Measurements from ENCODE around the gene IDUA. TPM values are rescaled to one million over a fixed set of nuclear protein-coding genes. Genes with fewer than 3 reads are reported as not detected.

Gene IDUA
- total RNA-seq, 3 donors from 2014 or later (not counting 1 experiment from before 2014, with no cell fraction given) = 38.7 to 43.6 (median 43.0) TPM

DNA sequence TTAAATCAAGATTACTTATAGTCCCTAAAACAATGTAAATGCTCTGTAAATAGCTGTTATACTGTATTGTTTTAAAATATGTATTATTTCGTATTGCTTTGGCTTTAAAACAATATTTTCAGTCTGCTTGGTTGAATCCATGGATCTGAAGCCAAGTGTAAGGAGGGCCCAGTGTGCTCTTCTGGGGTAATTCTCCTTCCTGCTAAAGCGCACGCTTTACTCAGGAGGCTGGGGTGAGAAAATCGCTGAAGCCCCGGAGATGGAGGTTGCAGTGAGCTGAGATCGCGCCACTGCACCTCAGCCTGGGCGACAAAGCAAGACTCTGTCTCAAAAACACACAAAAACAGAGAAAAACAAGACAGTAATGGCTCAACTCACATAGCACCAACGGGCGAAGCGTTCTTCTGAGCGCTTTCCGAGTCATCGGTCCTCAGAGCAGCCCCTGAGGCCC is 391 bp upstream of the IDUA start:
- DNase-seq (no peak), ATAC-seq (peak; percentile 33 to 53 (median 35))
- H3K9me3 ChIP-seq (ENCODE audit: control insufficient read depth, insufficient read depth, low read length) = no peaks in the 10 kb centered on the region
- WGBS (ENCODE audit: insufficient coverage) = 5% methylated on average over 14 of the region's 14 CpGs
- no peaks in the 10 kb centered on the region for H3K9me3 Mint-ChIP-seq
- H3K27ac Mint-ChIP-seq = peak overlapping the region; percentile 80 to 81
- H3K36me3 Mint-ChIP-seq = no peaks in the 10 kb centered on the region
- H3K4me1 ChIP-seq (ENCODE audit: control insufficient read depth, insufficient read depth, low read length) = peaks cover 30% of the 10 kb centered on the region
- no peaks in the 10 kb centered on the region for H3K27me3 ChIP-seq (ENCODE audit: control insufficient read depth, insufficient read depth, low read length)
- H3K4me3 ChIP-seq (ENCODE audit: low read length) = peak overlapping the region; percentile 73
- H3K27me3 Mint-ChIP-seq (ENCODE audit: low read depth in 2 of 2) = no peaks in the 10 kb centered on the region
- intact Hi-C loops (cut with micrococcal nuclease) = loop anchor here (2.0 kb wide), 1 partner anchor 244 kb away; no protein-coding TSS in a partner anchor
- H3K36me3 ChIP-seq (ENCODE audit: control insufficient read depth, insufficient read depth, low read length) = peaks cover 5% of the 10 kb centered on the region
- TF ChIP-seq, protein P1, sequence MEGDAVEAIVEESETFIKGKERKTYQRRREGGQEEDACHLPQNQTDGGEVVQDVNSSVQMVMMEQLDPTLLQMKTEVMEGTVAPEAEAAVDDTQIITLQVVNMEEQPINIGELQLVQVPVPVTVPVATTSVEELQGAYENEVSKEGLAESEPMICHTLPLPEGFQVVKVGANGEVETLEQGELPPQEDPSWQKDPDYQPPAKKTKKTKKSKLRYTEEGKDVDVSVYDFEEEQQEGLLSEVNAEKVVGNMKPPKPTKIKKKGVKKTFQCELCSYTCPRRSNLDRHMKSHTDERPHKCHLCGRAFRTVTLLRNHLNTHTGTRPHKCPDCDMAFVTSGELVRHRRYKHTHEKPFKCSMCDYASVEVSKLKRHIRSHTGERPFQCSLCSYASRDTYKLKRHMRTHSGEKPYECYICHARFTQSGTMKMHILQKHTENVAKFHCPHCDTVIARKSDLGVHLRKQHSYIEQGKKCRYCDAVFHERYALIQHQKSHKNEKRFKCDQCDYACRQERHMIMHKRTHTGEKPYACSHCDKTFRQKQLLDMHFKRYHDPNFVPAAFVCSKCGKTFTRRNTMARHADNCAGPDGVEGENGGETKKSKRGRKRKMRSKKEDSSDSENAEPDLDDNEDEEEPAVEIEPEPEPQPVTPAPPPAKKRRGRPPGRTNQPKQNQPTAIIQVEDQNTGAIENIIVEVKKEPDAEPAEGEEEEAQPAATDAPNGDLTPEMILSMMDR (IDR thresholded peaks at IDR 0.05) = no peak
- peak overlapping the region; percentile 70 for H3K27ac ChIP-seq (ENCODE audit: low read length)
- peak overlapping the region; percentile 93 for H3K4me3 Mint-ChIP-seq
- H3K4me1 Mint-ChIP-seq = peaks cover 23 to 29% of the 10 kb centered on the region in 2 donors

DNA sequence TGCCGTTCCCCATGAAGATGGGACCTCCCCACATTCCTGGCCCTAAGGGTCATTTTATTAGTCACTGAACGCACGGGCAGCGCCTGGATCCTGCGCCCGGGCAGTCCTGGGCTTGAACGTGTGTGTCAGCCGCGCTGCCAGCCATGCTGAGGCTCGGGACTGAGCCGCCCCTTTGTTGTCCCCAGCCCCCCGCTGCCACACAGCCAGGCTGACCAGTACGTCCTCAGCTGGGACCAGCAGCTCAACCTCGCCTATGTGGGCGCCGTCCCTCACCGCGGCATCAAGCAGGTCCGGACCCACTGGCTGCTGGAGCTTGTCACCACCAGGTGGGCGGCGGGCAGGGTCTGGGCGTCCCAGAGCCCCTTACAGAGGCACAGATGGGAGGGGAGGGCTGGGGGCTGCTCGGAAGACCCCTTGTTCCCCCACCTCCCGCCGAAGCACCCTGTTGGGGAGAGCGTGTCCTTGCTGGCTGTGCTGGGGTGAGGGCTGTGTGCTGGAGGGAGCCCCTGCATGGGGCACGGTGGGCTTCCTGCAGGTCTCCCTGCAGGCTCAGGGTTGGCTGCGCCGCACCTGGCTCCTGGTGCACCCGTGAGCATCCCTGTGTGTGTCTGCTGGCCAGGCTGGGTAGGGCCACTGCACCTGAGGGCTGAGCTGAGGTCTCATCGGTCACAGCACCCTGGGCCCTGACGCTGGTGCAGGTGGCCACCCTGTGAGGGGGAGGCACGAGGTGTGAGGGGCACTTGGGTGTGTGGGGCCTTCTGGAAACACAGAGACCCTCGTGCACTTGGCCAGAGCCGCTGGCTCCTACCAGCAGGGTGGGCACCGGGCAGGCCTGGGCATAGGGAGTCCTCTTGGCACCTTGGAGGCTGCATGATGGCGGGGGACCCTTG is 1.0 kb downstream of the IDUA start:
- peak overlapping the region; percentile 17 for H3K27ac ChIP-seq (ENCODE audit: low read length)
- Mint-ChIP-seq H3K36me3 (no peaks in the 10 kb centered on the region), H3K27ac (peak overlapping the region; percentile 35 to 38), H3K9me3 (no peaks in the 10 kb centered on the region), H3K27me3 (ENCODE audit: low read depth in 2 of 2) (no peaks in the 10 kb centered on the region), H3K4me1 (peaks cover 21 to 27% of the 10 kb centered on the region in 2 donors), H3K4me3 (peak overlapping the region; percentile 84)
- H3K4me1 ChIP-seq (ENCODE audit: control insufficient read depth, insufficient read depth, low read length) = peaks cover 30% of the 10 kb centered on the region
- intact Hi-C loops (cut with micrococcal nuclease) = loop anchor here (2.0 kb wide), 1 partner anchor 245 kb away; no protein-coding TSS in a partner anchor
- TF ChIP-seq, protein P1 (IDR thresholded peaks at IDR 0.05) = no peak
- WGBS (ENCODE audit: insufficient coverage) = 89% methylated on average over 37 of the region's 37 CpGs
- H3K36me3 ChIP-seq (ENCODE audit: control insufficient read depth, insufficient read depth, low read length) = peaks cover 5% of the 10 kb centered on the region
- H3K27me3 ChIP-seq (ENCODE audit: control insufficient read depth, insufficient read depth, low read length) = no peaks in the 10 kb centered on the region
- no peaks in the 10 kb centered on the region for H3K9me3 ChIP-seq (ENCODE audit: control insufficient read depth, insufficient read depth, low read length)
- DNase-seq (no peak), ATAC-seq (no peak)
- H3K4me3 ChIP-seq (ENCODE audit: low read length) = peak overlapping the region; percentile 29

DNA sequence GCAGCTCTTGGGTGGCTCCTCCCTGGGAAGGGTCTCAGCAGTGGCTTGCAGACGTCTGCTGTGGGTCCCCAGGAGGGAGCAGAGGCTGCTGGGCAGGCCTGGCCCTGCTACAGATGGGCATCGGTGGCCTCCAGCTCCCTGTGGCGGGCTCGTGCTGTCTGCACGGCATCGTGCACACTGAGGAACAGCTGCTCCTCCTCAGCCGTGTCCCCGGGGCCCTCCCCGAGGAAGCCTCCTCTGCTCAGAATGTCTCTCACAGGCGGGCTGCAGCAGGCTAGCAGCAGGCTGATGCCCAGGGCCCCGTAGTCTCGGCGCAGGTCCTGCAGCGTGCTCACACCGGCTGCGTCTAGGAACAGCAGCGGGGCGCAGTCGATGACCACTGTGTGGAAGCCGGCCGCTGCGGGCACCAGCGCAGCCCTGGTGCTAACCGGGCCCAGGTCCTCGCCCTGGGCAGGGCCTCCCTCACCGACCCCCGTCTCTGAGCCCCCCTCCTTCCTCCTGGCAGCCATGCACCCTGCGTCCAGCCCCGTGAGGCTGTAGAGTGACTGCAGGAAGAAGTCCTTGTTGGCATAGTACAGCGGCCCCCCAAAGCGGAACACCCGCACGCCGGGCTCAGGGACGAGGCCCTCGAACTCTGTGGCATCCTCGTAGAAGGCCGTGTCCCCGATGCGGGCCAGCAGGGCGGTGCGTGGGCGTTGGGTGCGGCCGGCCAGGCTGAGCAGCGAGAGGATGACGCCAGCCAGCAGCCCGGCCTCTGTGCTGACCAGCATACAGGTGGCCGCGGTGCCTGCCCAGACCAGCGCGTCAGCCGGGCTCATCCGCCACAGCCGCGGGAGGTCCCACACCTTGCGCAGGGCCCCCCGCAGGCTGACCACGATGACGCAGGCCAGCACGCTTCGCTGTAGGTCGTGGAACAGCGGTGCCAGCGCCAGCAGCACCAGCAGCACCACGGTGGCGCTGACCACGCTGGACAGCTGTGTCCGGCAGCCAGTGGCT is 2.2 kb downstream of the IDUA start:
- peaks cover 30% of the 10 kb centered on the region for H3K4me1 ChIP-seq (ENCODE audit: control insufficient read depth, insufficient read depth, low read length)
- Mint-ChIP-seq H3K9me3 (no peaks in the 10 kb centered on the region), H3K4me1 (peaks cover 16 to 22% of the 10 kb centered on the region in 2 donors), H3K36me3 (no peaks in the 10 kb centered on the region), H3K4me3 (no peak overlapping the region), H3K27ac (no peak overlapping the region), H3K27me3 (ENCODE audit: low read depth in 2 of 2) (no peaks in the 10 kb centered on the region)
- peaks cover 5% of the 10 kb centered on the region for H3K36me3 ChIP-seq (ENCODE audit: control insufficient read depth, insufficient read depth, low read length)
- no peak for ATAC-seq
- 97% methylated on average over 69 of the region's 69 CpGs for WGBS (ENCODE audit: insufficient coverage)
- no peaks in the 10 kb centered on the region for H3K9me3 ChIP-seq (ENCODE audit: control insufficient read depth, insufficient read depth, low read length)
- TF ChIP-seq, protein P1 (IDR thresholded peaks at IDR 0.05) = no peak
- H3K27me3 ChIP-seq (ENCODE audit: control insufficient read depth, insufficient read depth, low read length) = no peaks in the 10 kb centered on the region
- DNase-seq = no peak
- H3K27ac ChIP-seq (ENCODE audit: low read length) = no peak overlapping the region
- intact Hi-C loops (cut with micrococcal nuclease) = no loop called here
- H3K4me3 ChIP-seq (ENCODE audit: low read length) = no peak overlapping the region
